Muscle of arm (tissue), 12 donors: Measurements from ENCODE around the gene IMMP2L. TPM values are rescaled to one million over a fixed set of nuclear protein-coding genes. Genes with fewer than 3 reads are reported as not detected.

Experiments used
- DNase-seq: peaks from one replicate; pipeline ENCODE4 v3.0.0-alpha.2; 2013
- polyA plus RNA-seq, 12 donors: library from polyadenylated mRNA; unstranded; fragments of 120-200 nt; gene quantifications; one replicate each; pipeline ENCODE4 v1.2.1, GENCODE V29; 2013; ENCODE audit not compliant: insufficient read length in 12 of 12

IMMP2L gene
- polyA plus RNA-seq, 12 donors, result 12.5 to 23.9 (median 16.2) TPM; not detected in 1

GRCh38 chr7:111041577-111041976 lies 520.7 kb downstream of the IMMP2L start:
- DNase-seq, result no peak

DNA sequence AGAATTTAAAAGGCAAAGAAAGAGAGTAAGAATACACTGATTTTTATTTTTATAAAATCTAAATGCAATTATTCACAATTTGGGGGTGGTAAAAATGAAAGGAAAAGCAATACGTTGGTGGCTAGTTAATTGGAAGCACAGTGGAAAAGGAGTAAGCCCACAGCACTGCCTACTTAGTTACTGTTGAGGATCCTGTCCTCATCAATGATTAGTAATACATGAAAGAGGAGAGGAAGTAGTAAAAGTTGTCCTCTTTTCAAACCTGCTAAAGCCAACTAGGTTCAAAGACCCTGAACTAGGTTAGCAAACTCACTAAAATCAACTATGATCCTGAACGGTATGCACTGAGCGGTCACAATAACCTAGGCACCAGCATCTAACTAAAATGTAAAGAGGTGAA lies 524.1 kb downstream of the IMMP2L start:
- DNase-seq, result no peak

- DNase-seq, result no peak
Observed at GRCh38 chr7:111031916-111032315, 530.4 kb downstream of the IMMP2L start.

DNA sequence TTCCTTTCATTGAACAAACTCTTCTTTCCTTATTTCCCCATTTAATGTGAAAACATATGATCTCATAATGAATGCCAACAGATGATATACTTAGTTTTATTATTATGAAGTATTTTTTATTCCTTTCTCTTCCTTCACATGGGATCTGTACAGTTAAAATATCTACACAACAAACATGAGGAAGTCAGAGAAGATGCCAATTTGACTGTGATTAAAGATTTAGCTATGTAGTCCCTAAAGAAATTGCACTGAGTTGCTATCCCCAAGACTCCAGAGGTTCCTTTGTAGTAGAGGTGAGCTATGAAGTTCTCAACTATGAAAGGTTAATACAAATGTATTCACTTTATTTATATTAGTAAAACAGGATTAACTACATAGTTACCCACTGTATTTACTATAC lies 532.0 kb downstream of the IMMP2L start:
- DNase-seq, result no peak

- DNase-seq, result no peak
Observed at GRCh38 chr7:111029574-111030251, 532.6 kb downstream of the IMMP2L start.

- no peak for DNase-seq
Observed at GRCh38 chr7:111029141-111029572, 533.1 kb downstream of the IMMP2L start.

- no peak for DNase-seq
Observed at GRCh38 chr7:111027396-111027795, 534.9 kb downstream of the IMMP2L start.

GRCh38 chr7:111026806-111027205 lies 535.5 kb downstream of the IMMP2L start:
- DNase-seq, result no peak

- no peak for DNase-seq
Observed at GRCh38 chr7:111026343-111026742, 535.9 kb downstream of the IMMP2L start.

GRCh38 chr7:111025006-111025405 lies 537.3 kb downstream of the IMMP2L start:
- no peak for DNase-seq

GRCh38 chr7:111018960-111019736 lies 543.1 kb downstream of the IMMP2L start:
- DNase-seq, result no peak

DNA sequence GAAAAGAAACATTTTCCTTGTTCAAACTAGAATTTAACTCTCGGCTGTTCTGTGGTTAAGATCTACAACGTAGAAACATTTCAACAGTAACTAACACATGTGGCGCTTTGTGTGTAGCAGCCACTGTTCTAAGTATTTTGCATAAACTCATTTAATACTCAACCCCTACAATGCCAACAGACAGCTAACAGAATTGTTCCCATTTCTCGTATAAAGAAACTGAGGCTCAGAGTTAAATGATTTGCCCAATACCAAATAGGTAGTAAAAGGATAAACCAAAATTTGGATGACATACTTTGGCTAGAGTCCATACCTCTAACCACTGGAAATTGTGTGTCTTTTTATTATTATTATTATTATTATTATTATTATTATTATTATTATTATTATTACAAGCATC lies 543.8 kb downstream of the IMMP2L start:
- DNase-seq, result no peak

GRCh38 chr7:111014079-111014478 lies 548.2 kb downstream of the IMMP2L start:
- no peak for DNase-seq

- DNase-seq, result no peak
Observed at GRCh38 chr7:111012799-111013675, 549.3 kb downstream of the IMMP2L start.

DNA sequence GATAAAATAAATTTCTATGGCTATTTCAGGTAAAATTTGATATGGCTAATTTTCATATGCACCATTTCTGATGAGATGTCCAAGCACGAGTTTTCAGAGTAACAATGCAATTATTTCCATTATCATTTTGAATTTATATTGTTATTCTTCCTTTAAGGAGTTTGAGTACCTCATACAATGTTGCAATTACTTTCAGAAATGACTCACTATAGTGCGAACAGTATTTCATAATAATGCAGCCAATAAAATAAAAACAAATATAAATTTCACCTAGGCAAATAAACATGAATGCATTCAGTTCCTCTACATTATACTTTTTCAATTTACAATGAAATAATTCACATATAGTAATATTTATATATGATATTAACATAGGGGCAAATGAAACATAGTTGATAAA lies 550.1 kb downstream of the IMMP2L start:
- no peak for DNase-seq

DNA sequence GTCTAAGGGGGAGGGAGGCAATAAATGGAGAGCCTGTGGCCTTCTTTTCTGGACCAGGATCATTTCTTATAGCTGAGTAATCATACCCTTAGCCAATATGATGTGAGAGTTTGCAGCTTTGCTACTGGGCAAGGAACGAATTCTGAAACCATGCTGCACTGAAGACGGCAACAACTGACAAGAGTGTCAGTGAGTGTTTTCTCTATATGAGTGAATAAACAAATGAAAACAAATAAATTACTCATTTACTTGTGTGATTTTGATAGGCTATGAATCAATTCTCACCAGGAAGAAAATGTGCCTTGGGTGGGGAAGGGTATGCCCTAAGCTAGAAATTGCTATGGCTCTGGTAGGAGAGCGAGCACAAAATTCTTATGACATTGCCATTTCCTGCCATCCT lies 550.8 kb downstream of the IMMP2L start:
- no peak for DNase-seq

GRCh38 chr7:111010798-111011197 lies 551.5 kb downstream of the IMMP2L start:
- DNase-seq, result no peak

DNA sequence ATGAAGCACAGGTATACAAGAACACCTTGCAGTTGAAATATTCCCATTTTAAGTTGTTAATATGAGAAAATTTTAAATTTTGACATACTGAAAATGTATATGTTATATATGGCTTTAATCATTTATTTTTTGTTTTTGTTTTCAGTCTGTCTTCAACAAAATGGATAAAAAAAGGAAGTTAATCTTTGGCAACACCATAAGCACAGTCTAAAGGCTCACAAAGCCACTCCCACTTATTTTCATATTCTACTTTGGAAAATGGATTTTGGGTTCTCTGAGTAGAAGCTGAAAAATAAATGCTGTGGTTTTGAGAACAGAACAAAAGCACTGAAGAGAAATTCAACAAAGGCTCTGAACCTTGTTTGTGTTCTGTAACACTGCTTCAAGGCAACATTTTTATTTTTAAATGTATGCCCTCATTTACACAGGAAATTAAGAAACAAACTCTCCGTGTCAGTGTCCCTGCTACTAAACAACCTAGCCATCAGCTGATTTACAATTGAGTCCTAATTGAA lies 552.7 kb downstream of the IMMP2L start:
- no peak for DNase-seq

DNA sequence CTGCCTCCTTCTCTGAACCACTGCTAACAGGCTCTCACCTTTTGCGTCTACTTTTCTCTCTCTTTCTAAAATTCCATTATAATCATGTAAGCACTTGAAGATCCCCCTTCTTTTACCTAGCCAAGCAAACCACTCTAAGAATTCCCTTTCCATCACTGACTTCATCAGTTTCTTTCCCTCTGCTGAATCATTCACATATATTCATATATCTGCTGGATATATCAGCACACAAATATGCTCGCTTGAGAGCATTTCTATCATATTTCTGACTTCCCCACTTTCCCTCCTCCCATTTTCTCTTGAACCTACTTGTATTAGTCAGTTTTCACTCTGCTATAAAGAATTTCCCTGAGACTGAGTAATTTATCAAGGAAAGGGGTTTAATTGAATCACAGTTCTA lies 555.6 kb downstream of the IMMP2L start:
- DNase-seq, result no peak

- no peak for DNase-seq
Observed at GRCh38 chr7:111006040-111006439, 556.3 kb downstream of the IMMP2L start.

GRCh38 chr7:111005445-111005844 lies 556.8 kb downstream of the IMMP2L start:
- no peak for DNase-seq

- no peak for DNase-seq
Observed at GRCh38 chr7:111004310-111004901, 557.9 kb downstream of the IMMP2L start.
